Activated T-cell treated with anti-CD3 and anti-CD28 coated beads, Interleukin-2, amount 50 U/mL, for 72 hours (primary cell): ENCODE measurements around the gene CDCP1. TPM values are rescaled to one million over a fixed set of nuclear protein-coding genes. Genes with fewer than 3 reads are reported as not detected.

Experiments used
- ATAC-seq, 2 donors: fragments of 150-1000 bp; cut with Tn5 transposase; replicated peaks in 1 of 2; 2 replicates each; pipeline ENCODE4 v1.10.0; 2021; ENCODE audit warnings: moderate library complexity in 2 of 2, mild to moderate bottlenecking in 1 of 2
- DNase-seq, 2 donors: peaks; one replicate each; pipeline ENCODE4 v3.0.0; 2021 to 2022; ENCODE audit warnings: mixed read lengths in 1 of 2
- H3K27ac Mint-ChIP-seq: one replicate; pipeline ENCODE4 v1.8.0; 2022; ENCODE audit warnings: mild to moderate bottlenecking, moderate library complexity, mixed read lengths
- H3K27me3 Mint-ChIP-seq: one replicate; pipeline ENCODE4 v1.8.0; 2022; ENCODE audit warnings: low read depth, mixed read lengths
- H3K36me3 Mint-ChIP-seq, 2 donors: one replicate each; pipeline ENCODE4 v1.8.0; 2022; ENCODE audit warnings: mixed read lengths in 2 of 2, mild to moderate bottlenecking in 1 of 2; ENCODE audit not compliant: insufficient read depth in 2 of 2
- H3K4me1 Mint-ChIP-seq: one replicate; pipeline ENCODE4 v1.8.0; 2022; ENCODE audit warnings: low read depth, mixed read lengths
- H3K4me3 Mint-ChIP-seq, 2 donors: one replicate each; pipeline ENCODE4 v1.8.0; 2022; ENCODE audit warnings: mild to moderate bottlenecking in 2 of 2, mixed read lengths in 2 of 2, moderate library complexity in 2 of 2
- H3K9me3 Mint-ChIP-seq, 2 donors: one replicate each; pipeline ENCODE4 v1.8.0; 2022; ENCODE audit warnings: mixed read lengths in 2 of 2
- total RNA-seq, 2 donors: library from RNA; stranded (reverse); gene quantifications; one replicate each; pipeline ENCODE4 v1.2.3, GENCODE V29; 2022

Gene CDCP1
- total RNA-seq, 2 donors from 2014 or later: 1.2 to 2.8 TPM

- Mint-ChIP-seq H3K4me1 (peaks cover 28% of the 10 kb centered on the region), H3K9me3 (no peaks in the 10 kb centered on the region), H3K36me3 (peaks cover 0 to under 1% of the 10 kb centered on the region in 2 donors), H3K27me3 (peaks cover 26% of the 10 kb centered on the region), H3K27ac (no peak overlapping the region), H3K4me3 (no peak overlapping the region)
- DNase-seq (no peak), ATAC-seq (no peak)
Measured at GRCh38 chr3:45140141-45140769, 5.9 kb downstream of the CDCP1 start.

- Mint-ChIP-seq H3K27ac (no peak overlapping the region), H3K9me3 (no peaks in the 10 kb centered on the region), H3K4me3 (no peak overlapping the region), H3K36me3 (no peaks in the 10 kb centered on the region), H3K4me1 (peaks cover 21% of the 10 kb centered on the region), H3K27me3 (peaks cover 19% of the 10 kb centered on the region)
- DNase-seq: no peak
- no peak for ATAC-seq
Measured at GRCh38 chr3:45139372-45140140, 6.6 kb downstream of the CDCP1 start.

- Mint-ChIP-seq H3K27ac (no peak overlapping the region), H3K27me3 (peaks cover 6% of the 10 kb centered on the region), H3K4me3 (no peak overlapping the region), H3K36me3 (no peaks in the 10 kb centered on the region), H3K4me1 (peaks cover 11% of the 10 kb centered on the region), H3K9me3 (no peaks in the 10 kb centered on the region)
- DNase-seq (no peak), ATAC-seq (no peak)
Measured at GRCh38 chr3:45137656-45138181, 8.5 kb downstream of the CDCP1 start.

- Mint-ChIP-seq H3K36me3 (no peaks in the 10 kb centered on the region), H3K27me3 (no peaks in the 10 kb centered on the region), H3K4me1 (peaks cover 11% of the 10 kb centered on the region), H3K27ac (no peak overlapping the region), H3K9me3 (no peaks in the 10 kb centered on the region), H3K4me3 (no peak overlapping the region)
- ATAC-seq (no peak), DNase-seq (no peak)
Measured at GRCh38 chr3:45135959-45136358, 10.2 kb downstream of the CDCP1 start.

- H3K36me3 Mint-ChIP-seq: no peaks in the 10 kb centered on the region
- no peaks in the 10 kb centered on the region for H3K27me3 Mint-ChIP-seq
- H3K4me3 Mint-ChIP-seq: no peak overlapping the region
- no peaks in the 10 kb centered on the region for H3K9me3 Mint-ChIP-seq
- H3K4me1 Mint-ChIP-seq: peaks cover 11% of the 10 kb centered on the region
- no peak for ATAC-seq
- DNase-seq: no peak
- H3K27ac Mint-ChIP-seq: no peak overlapping the region
Measured at GRCh38 chr3:45134758-45135521, 11.2 kb downstream of the CDCP1 start.

GRCh38 chr3:45132568-45133211, 13.5 kb downstream of the CDCP1 start:
- H3K27me3 Mint-ChIP-seq: no peaks in the 10 kb centered on the region
- ATAC-seq: no peak

GRCh38 chr3:45131201-45131600, 15.0 kb downstream of the CDCP1 start:
- Mint-ChIP-seq H3K4me1 (peaks cover 7% of the 10 kb centered on the region), H3K27me3 (no peaks in the 10 kb centered on the region)

More at GRCh38 chr3:45132568-45133211, 13.5 kb downstream of the CDCP1 start:
- H3K9me3 Mint-ChIP-seq: no peaks in the 10 kb centered on the region
- peaks cover 11% of the 10 kb centered on the region for H3K4me1 Mint-ChIP-seq
- H3K27ac Mint-ChIP-seq: no peak overlapping the region
- no peak overlapping the region for H3K4me3 Mint-ChIP-seq
- no peaks in the 10 kb centered on the region for H3K36me3 Mint-ChIP-seq
- no peak for DNase-seq

GRCh38 chr3:45130476-45130875, 15.7 kb downstream of the CDCP1 start:
- H3K9me3 Mint-ChIP-seq: no peaks in the 10 kb centered on the region
- H3K36me3 Mint-ChIP-seq: no peaks in the 10 kb centered on the region
- ATAC-seq: no peak
- no peaks in the 10 kb centered on the region for H3K27me3 Mint-ChIP-seq
- no peak overlapping the region for H3K27ac Mint-ChIP-seq
- H3K4me1 Mint-ChIP-seq: no peaks in the 10 kb centered on the region
- DNase-seq: no peak
- no peak overlapping the region for H3K4me3 Mint-ChIP-seq

More at GRCh38 chr3:45131201-45131600, 15.0 kb downstream of the CDCP1 start:
- no peak for ATAC-seq
- no peaks in the 10 kb centered on the region for H3K36me3 Mint-ChIP-seq
- no peak for DNase-seq
- no peak overlapping the region for H3K27ac Mint-ChIP-seq
- H3K4me3 Mint-ChIP-seq: no peak overlapping the region
- no peaks in the 10 kb centered on the region for H3K9me3 Mint-ChIP-seq

GRCh38 chr3:45128950-45129349, 17.2 kb downstream of the CDCP1 start:
- ATAC-seq: no peak
- peaks cover 4% of the 10 kb centered on the region for H3K4me1 Mint-ChIP-seq

GRCh38 chr3:45127130-45127822, 18.9 kb downstream of the CDCP1 start:
- Mint-ChIP-seq H3K36me3 (no peaks in the 10 kb centered on the region), H3K9me3 (no peaks in the 10 kb centered on the region), H3K4me3 (no peak overlapping the region), H3K4me1 (peaks cover 16% of the 10 kb centered on the region), H3K27me3 (peaks cover 8% of the 10 kb centered on the region), H3K27ac (no peak overlapping the region)
- ATAC-seq (no peak), DNase-seq (no peak)

More at GRCh38 chr3:45128950-45129349, 17.2 kb downstream of the CDCP1 start:
- Mint-ChIP-seq H3K36me3 (no peaks in the 10 kb centered on the region), H3K9me3 (no peaks in the 10 kb centered on the region), H3K27me3 (peaks cover 4% of the 10 kb centered on the region), H3K27ac (no peak overlapping the region), H3K4me3 (no peak overlapping the region)
- no peak for DNase-seq

GRCh38 chr3:45126730-45127129, 19.4 kb downstream of the CDCP1 start:
- peaks cover 16% of the 10 kb centered on the region for H3K4me1 Mint-ChIP-seq
- H3K27me3 Mint-ChIP-seq: peaks cover 8% of the 10 kb centered on the region
- H3K9me3 Mint-ChIP-seq: no peaks in the 10 kb centered on the region
- H3K36me3 Mint-ChIP-seq: no peaks in the 10 kb centered on the region
- no peak for DNase-seq
- no peak for ATAC-seq
- no peak overlapping the region for H3K27ac Mint-ChIP-seq
- no peak overlapping the region for H3K4me3 Mint-ChIP-seq

GRCh38 chr3:45125550-45126026, 20.6 kb downstream of the CDCP1 start:
- H3K27me3 Mint-ChIP-seq: peaks cover 8% of the 10 kb centered on the region
- ATAC-seq (no peak), DNase-seq (no peak)
- H3K36me3 Mint-ChIP-seq: no peaks in the 10 kb centered on the region
- no peak overlapping the region for H3K4me3 Mint-ChIP-seq
- H3K9me3 Mint-ChIP-seq: no peaks in the 10 kb centered on the region
- H3K4me1 Mint-ChIP-seq: peaks cover 16% of the 10 kb centered on the region
- H3K27ac Mint-ChIP-seq: no peak overlapping the region
